Measurements from ENCODE around the gene ZNF133.

Gene ZNF133

DNA sequence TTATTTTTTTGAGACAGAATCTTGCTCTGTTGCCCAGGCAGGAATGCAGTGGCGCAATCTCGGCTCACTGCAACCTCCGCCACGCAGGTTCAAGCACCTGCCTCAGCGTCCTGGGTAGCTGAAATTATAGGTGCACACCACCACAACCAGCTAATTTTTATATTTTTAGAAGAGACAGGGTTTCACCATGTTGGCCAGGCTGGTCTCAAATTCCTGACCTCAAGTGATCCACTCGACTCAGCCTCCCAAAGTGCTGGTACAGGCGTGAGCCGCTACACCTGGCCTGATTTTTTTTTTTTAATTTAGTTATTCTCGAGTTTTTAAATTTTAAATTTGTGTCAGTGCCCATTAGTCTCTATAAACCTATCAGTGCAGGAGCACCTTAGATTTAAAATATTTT lies 24.4 kb downstream of the ZNF133 start:
- Histone ChIP-seq H3K4me1 (ENCODE audit: control insufficient read depth in 2 of 2, insufficient read depth in 2 of 2, low read length in 2 of 2) (peaks cover 0 to 3% of the 10 kb centered on the region in 2 donors), H3K9ac (ENCODE audit: low read depth in 1 of 2, low read length in 2 of 2) (no peak overlapping the region), H3K27ac (ENCODE audit: low read depth in 2 of 2, low read length in 2 of 2) (no peak overlapping the region), H3K27me3 (ENCODE audit: control insufficient read depth in 2 of 2, insufficient read depth in 2 of 2, low read length in 2 of 2) (no peaks in the 10 kb centered on the region), H3K9me3 (ENCODE audit: control insufficient read depth in 2 of 2, low read length in 2 of 2) (no peaks in the 10 kb centered on the region), H3K4me3 (ENCODE audit: low read length in 2 of 2) (no peak overlapping the region), H3K36me3 (ENCODE audit: control insufficient read depth in 2 of 2, insufficient read depth in 2 of 2, low read length in 2 of 2) (peaks cover 20 to 35% of the 10 kb centered on the region in 2 donors)

DNA sequence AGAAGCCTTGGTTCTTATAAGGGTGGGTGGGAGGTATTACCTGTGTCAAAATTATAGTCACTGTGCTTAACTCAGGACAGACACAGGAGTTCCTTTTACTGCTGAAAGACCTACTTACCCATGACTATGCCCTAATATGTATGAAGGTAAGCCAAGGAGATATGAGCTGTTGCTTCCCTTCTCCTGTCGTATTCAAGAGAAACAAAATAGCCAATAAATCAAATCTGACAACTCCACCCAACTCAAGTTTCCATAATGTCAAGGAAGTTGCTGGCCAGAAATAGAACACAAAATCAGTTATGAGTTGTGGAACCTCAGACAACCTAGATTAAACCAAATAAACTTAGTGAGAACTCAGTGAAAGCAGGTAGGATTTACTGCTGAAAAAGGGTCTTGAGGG lies 25.1 kb downstream of the ZNF133 start:
- Histone ChIP-seq H3K9me3 (ENCODE audit: control insufficient read depth in 2 of 2, low read length in 2 of 2) (no peaks in the 10 kb centered on the region), H3K4me3 (ENCODE audit: low read length in 2 of 2) (no peak overlapping the region), H3K4me1 (ENCODE audit: control insufficient read depth in 2 of 2, insufficient read depth in 2 of 2, low read length in 2 of 2) (peaks cover 0 to 3% of the 10 kb centered on the region in 2 donors), H3K9ac (ENCODE audit: low read depth in 1 of 2, low read length in 2 of 2) (no peak overlapping the region), H3K36me3 (ENCODE audit: control insufficient read depth in 2 of 2, insufficient read depth in 2 of 2, low read length in 2 of 2) (peaks cover 20 to 35% of the 10 kb centered on the region in 2 donors), H3K27ac (ENCODE audit: low read depth in 2 of 2, low read length in 2 of 2) (no peak overlapping the region), H3K27me3 (ENCODE audit: control insufficient read depth in 2 of 2, insufficient read depth in 2 of 2, low read length in 2 of 2) (no peaks in the 10 kb centered on the region)

DNA sequence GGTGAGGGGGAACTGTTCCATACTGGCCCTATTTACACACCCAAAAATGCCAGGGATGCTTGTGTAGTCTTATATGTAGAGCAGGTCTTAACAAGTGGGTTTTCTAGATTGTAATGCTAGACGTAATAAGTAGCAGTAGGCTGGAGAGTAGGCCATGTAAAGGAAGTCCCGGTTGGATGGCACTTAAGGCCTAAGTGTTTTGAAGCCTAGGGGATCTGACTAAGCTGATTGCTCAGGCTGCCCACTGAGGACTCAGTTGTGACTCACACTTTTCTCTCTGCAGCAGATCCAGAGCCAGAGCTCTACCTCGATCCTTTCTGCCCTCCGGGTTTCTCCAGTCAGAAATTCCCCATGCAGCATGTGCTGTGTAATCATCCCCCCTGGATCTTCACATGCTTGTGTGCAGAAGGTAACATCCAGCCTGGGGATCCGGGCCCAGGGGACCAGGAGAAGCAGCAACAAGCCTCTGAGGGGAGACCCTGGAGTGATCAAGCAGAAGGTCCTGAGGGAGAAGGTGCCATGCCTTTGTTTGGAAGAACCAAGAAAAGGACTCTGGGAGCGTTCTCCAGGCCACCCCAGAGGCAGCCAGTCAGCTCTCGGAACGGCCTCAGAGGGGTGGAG lies 26.6 kb downstream of the ZNF133 start:
- Histone ChIP-seq H3K9me3 (ENCODE audit: control insufficient read depth in 2 of 2, low read length in 2 of 2) (no peaks in the 10 kb centered on the region), H3K4me3 (ENCODE audit: low read length in 2 of 2) (no peak overlapping the region), H3K27ac (ENCODE audit: low read depth in 2 of 2, low read length in 2 of 2) (no peak overlapping the region), H3K4me1 (ENCODE audit: control insufficient read depth in 2 of 2, insufficient read depth in 2 of 2, low read length in 2 of 2) (peaks cover 0 to 3% of the 10 kb centered on the region in 2 donors), H3K27me3 (ENCODE audit: control insufficient read depth in 2 of 2, insufficient read depth in 2 of 2, low read length in 2 of 2) (no peaks in the 10 kb centered on the region), H3K36me3 (ENCODE audit: control insufficient read depth in 2 of 2, insufficient read depth in 2 of 2, low read length in 2 of 2) (peaks cover 14 to 28% of the 10 kb centered on the region in 2 donors), H3K9ac (ENCODE audit: low read depth in 1 of 2, low read length in 2 of 2) (no peak overlapping the region)

DNA sequence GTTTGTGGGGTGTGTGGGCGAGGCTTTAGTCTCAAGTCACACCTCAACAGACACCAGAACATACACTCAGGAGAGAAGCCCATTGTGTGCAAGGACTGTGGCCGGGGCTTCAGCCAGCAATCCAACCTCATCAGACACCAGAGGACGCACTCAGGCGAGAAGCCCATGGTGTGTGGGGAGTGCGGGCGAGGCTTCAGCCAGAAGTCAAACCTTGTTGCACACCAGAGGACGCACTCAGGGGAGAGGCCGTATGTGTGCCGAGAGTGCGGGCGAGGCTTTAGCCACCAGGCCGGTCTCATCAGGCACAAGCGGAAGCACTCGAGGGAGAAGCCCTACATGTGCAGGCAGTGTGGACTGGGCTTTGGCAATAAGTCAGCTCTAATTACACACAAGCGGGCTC lies 27.8 kb downstream of the ZNF133 start:
- H3K27ac ChIP-seq (ENCODE audit: low read depth in 2 of 2, low read length in 2 of 2), result no peak overlapping the region
- H3K9ac ChIP-seq (ENCODE audit: low read depth in 1 of 2, low read length in 2 of 2), result no peak overlapping the region
- H3K9me3 ChIP-seq (ENCODE audit: control insufficient read depth in 2 of 2, low read length in 2 of 2), result no peaks in the 10 kb centered on the region
- H3K4me1 ChIP-seq (ENCODE audit: control insufficient read depth in 2 of 2, insufficient read depth in 2 of 2, low read length in 2 of 2), result peaks cover 0 to 3% of the 10 kb centered on the region in 2 donors
- H3K27me3 ChIP-seq (ENCODE audit: control insufficient read depth in 2 of 2, insufficient read depth in 2 of 2, low read length in 2 of 2), result no peaks in the 10 kb centered on the region
- H3K36me3 ChIP-seq (ENCODE audit: control insufficient read depth in 2 of 2, insufficient read depth in 2 of 2, low read length in 2 of 2), result peaks cover 14 to 26% of the 10 kb centered on the region in 2 donors
- no peak overlapping the region for H3K4me3 ChIP-seq (ENCODE audit: low read length in 2 of 2)

DNA sequence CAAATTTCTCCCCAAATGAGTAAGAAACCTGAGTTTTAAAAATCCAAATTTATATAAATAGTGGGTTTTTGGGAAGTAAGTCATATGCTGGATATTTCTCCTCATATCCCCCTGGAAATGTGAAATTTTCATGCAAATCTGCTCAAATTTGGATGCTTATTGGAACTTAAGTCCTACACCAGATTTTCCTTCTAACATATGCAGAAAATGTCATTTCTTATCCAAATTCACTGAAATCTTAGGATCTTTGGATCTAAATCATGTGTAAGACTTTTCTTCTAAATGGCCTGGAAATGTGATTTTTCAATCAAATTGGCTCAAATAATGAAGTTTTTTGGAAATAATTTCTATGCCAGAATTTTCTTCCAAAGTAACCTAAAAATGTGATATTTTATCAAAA lies 33.0 kb downstream of the ZNF133 start:
- Histone ChIP-seq H3K9me3 (ENCODE audit: control insufficient read depth in 2 of 2, low read length in 2 of 2) (no peaks in the 10 kb centered on the region), H3K9ac (ENCODE audit: low read depth in 1 of 2, low read length in 2 of 2) (no peak overlapping the region), H3K4me3 (ENCODE audit: low read length in 2 of 2) (no peak overlapping the region), H3K4me1 (ENCODE audit: control insufficient read depth in 2 of 2, insufficient read depth in 2 of 2, low read length in 2 of 2) (no peaks in the 10 kb centered on the region), H3K27ac (ENCODE audit: low read depth in 2 of 2, low read length in 2 of 2) (no peak overlapping the region), H3K27me3 (ENCODE audit: control insufficient read depth in 2 of 2, insufficient read depth in 2 of 2, low read length in 2 of 2) (no peaks in the 10 kb centered on the region), H3K36me3 (ENCODE audit: control insufficient read depth in 2 of 2, insufficient read depth in 2 of 2, low read length in 2 of 2) (peaks cover 7 to 9% of the 10 kb centered on the region in 2 donors)

DNA sequence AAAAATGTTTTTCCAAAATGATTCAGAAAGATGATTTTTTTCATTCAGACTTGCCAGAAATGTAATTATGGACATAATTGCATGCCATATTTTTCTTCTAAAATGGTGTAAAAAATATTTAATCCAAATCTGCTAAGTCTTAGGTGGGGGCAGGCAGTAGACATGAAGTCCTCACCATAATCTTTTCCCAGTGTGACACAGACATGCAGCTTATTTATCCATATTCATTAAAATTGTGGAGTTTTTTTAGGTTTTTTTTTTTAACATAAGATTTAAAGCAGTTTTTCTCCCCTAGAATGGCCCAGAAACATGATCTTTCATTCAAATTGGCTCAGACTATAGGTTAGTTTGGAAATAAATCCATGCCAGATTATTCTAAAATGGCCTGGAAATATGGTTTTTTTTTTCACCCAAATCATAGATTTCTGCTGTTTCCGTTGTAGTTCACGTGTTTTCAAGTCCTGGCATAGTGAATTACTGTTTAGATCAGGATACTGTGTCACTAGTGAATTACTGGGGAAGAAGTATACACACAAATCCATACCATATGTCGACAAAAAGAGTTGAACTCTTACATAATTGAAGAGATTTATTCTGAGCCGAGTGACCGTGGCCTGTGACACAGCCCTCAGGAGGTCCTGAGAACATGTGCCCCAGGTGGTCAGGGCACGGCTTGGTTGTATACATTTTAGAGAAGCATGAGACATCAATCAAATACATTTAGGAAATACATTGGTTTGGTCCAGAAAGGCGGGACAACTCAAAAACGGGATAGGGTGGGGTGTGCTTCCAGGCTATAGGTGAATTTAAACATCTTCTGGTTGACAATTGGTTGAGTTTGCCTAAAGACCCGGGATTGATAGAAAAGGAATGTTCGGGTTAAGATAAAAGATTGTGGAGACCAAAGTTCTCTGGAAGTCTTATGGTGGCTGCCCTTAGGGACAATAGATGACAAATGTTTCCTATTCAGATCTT lies 33.9 kb downstream of the ZNF133 start:
- Histone ChIP-seq H3K9ac (ENCODE audit: low read depth in 1 of 2, low read length in 2 of 2) (no peak overlapping the region), H3K4me3 (ENCODE audit: low read length in 2 of 2) (no peak overlapping the region), H3K27ac (ENCODE audit: low read depth in 2 of 2, low read length in 2 of 2) (no peak overlapping the region), H3K9me3 (ENCODE audit: control insufficient read depth in 2 of 2, low read length in 2 of 2) (no peaks in the 10 kb centered on the region), H3K36me3 (ENCODE audit: control insufficient read depth in 2 of 2, insufficient read depth in 2 of 2, low read length in 2 of 2) (peaks cover 0 to 2% of the 10 kb centered on the region in 2 donors), H3K27me3 (ENCODE audit: control insufficient read depth in 2 of 2, insufficient read depth in 2 of 2, low read length in 2 of 2) (no peaks in the 10 kb centered on the region), H3K4me1 (ENCODE audit: control insufficient read depth in 2 of 2, insufficient read depth in 2 of 2, low read length in 2 of 2) (no peaks in the 10 kb centered on the region)

DNA sequence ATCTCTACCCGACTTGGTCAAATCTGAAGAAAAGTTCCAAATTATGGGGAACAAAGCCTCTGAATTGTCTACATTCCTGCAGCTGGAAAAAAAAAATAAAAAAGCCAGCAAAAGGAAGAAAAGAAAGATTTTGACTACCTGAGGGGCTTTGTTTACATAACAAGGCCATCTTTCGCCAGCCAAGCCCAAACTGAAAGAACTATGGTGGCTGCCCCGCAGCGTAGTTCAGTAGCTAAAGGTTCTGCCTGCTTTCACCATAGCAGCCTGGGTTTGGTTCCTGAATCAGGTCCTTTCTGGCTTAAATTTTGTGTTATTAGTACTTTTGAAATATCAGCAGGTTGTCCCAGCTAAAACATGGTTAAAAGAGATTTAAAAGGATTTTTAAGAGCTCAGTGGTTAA lies 35.4 kb downstream of the ZNF133 start:
- Histone ChIP-seq H3K27me3 (ENCODE audit: control insufficient read depth in 2 of 2, insufficient read depth in 2 of 2, low read length in 2 of 2) (no peaks in the 10 kb centered on the region), H3K36me3 (ENCODE audit: control insufficient read depth in 2 of 2, insufficient read depth in 2 of 2, low read length in 2 of 2) (no peaks in the 10 kb centered on the region), H3K4me3 (ENCODE audit: low read length in 2 of 2) (no peak overlapping the region), H3K9ac (ENCODE audit: low read depth in 1 of 2, low read length in 2 of 2) (no peak overlapping the region), H3K4me1 (ENCODE audit: control insufficient read depth in 2 of 2, insufficient read depth in 2 of 2, low read length in 2 of 2) (no peaks in the 10 kb centered on the region), H3K27ac (ENCODE audit: low read depth in 2 of 2, low read length in 2 of 2) (no peak overlapping the region), H3K9me3 (ENCODE audit: control insufficient read depth in 2 of 2, low read length in 2 of 2) (no peaks in the 10 kb centered on the region)

DNA sequence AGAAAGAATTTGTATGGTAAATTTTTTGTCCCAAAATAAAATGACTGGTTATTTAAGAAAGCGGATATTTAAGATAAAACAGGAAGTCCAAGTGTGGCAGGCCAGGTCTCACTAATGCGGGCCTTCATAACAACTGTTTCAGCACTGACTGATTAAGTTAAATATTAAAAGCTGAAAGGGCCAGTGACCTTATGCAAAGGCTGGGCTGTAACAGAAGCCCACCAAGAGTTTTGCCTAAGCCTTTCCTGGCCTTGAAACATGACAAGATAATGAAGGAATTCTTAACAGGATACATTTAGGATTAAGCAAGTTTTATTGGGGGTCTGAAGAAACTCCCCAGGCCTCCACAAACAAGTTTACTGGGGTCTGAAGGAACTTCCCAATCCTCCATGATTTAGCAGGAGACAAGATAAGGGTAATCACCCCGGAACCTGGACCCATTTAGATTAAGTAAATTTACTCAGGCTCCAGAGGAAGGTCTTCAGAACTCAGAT lies 36.3 kb downstream of the ZNF133 start:
- Histone ChIP-seq H3K4me1 (ENCODE audit: control insufficient read depth in 2 of 2, insufficient read depth in 2 of 2, low read length in 2 of 2) (no peaks in the 10 kb centered on the region), H3K27me3 (ENCODE audit: control insufficient read depth in 2 of 2, insufficient read depth in 2 of 2, low read length in 2 of 2) (no peaks in the 10 kb centered on the region), H3K9me3 (ENCODE audit: control insufficient read depth in 2 of 2, low read length in 2 of 2) (no peaks in the 10 kb centered on the region), H3K4me3 (ENCODE audit: low read length in 2 of 2) (no peak overlapping the region), H3K27ac (ENCODE audit: low read depth in 2 of 2, low read length in 2 of 2) (no peak overlapping the region), H3K9ac (ENCODE audit: low read depth in 1 of 2, low read length in 2 of 2) (no peak overlapping the region), H3K36me3 (ENCODE audit: control insufficient read depth in 2 of 2, insufficient read depth in 2 of 2, low read length in 2 of 2) (no peaks in the 10 kb centered on the region)

DNA sequence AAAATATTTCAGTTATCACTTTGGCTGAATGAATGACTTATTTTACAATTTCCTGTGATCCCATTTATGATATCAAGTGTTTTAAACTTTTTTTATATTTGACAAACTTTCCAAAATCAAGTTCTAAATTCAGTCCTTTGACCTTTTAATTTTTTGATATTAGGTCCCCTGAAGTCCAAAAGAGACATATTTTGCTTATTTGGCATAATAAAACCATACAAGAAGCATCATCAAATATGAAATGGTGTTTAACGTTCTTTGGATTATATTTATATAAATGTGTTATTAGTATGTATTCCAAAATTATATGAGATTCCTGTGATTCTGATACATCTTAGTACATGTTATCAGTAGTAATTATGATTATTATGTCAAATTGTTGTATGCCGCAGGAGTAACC lies 38.7 kb downstream of the ZNF133 start:
- no peak overlapping the region for H3K4me3 ChIP-seq (ENCODE audit: low read length in 2 of 2)
- no peak overlapping the region for H3K9ac ChIP-seq (ENCODE audit: low read depth in 1 of 2, low read length in 2 of 2)

DNA sequence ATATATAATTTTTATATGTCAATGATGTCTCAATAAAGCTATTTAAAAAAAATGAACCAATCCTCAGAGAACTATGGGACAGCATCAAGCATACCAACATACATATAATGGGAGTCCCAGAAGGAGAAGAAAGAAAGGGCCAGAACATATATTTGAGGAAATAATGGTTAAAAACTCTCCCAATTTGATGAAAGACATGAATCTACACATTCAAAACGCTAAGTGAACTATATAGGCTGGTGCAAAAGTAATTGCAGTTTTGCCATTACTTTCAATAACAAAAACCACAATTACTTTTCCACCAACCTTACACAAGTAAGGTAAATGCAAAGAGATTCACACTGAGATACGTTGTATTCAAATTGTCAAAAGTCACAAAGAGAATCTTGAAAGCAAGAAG lies 43.4 kb downstream of the ZNF133 start:
- H3K27ac ChIP-seq (ENCODE audit: low read depth in 2 of 2, low read length in 2 of 2), result no peak overlapping the region
- no peaks in the 10 kb centered on the region for H3K4me1 ChIP-seq (ENCODE audit: control insufficient read depth in 2 of 2, insufficient read depth in 2 of 2, low read length in 2 of 2)
- no peak overlapping the region for H3K9ac ChIP-seq (ENCODE audit: low read depth in 1 of 2, low read length in 2 of 2)
- no peaks in the 10 kb centered on the region for H3K27me3 ChIP-seq (ENCODE audit: control insufficient read depth in 2 of 2, insufficient read depth in 2 of 2, low read length in 2 of 2)
- H3K36me3 ChIP-seq (ENCODE audit: control insufficient read depth in 2 of 2, insufficient read depth in 2 of 2, low read length in 2 of 2), result no peaks in the 10 kb centered on the region
- no peak overlapping the region for H3K4me3 ChIP-seq (ENCODE audit: low read length in 2 of 2)
- peaks cover 2 to 6% of the 10 kb centered on the region in 2 donors for H3K9me3 ChIP-seq (ENCODE audit: control insufficient read depth in 2 of 2, low read length in 2 of 2)

More for the DNA sequence above, 38.7 kb downstream of the ZNF133 start:
- Histone ChIP-seq H3K9me3 (ENCODE audit: control insufficient read depth in 2 of 2, low read length in 2 of 2) (peaks cover 2% of the 10 kb centered on the region in 2 donors), H3K36me3 (ENCODE audit: control insufficient read depth in 2 of 2, insufficient read depth in 2 of 2, low read length in 2 of 2) (no peaks in the 10 kb centered on the region), H3K4me1 (ENCODE audit: control insufficient read depth in 2 of 2, insufficient read depth in 2 of 2, low read length in 2 of 2) (no peaks in the 10 kb centered on the region), H3K27me3 (ENCODE audit: control insufficient read depth in 2 of 2, insufficient read depth in 2 of 2, low read length in 2 of 2) (no peaks in the 10 kb centered on the region), H3K27ac (ENCODE audit: low read depth in 2 of 2, low read length in 2 of 2) (no peak overlapping the region)
